Measurements from ENCODE around the gene AGO3.

DNA sequence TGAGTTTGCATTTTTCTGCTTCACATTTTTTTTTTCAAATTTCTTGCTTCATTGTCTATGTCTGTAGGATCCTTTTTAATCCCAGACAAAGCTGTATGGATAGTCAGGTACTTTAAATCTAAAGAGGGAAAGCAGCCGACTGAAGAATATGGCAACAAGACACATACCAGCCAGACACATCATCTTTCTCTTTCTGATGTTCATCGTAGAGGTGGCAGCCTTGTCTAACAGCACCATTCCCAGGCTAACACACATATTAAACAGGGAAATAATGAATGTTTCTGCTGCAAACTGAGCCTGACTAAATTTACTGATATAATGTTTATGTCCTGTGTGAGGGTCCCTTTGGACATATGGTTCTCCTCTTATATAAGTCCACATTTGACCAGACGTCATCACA, 149.3 kb downstream of the AGO3 start:
- TF ChIP-seq, protein P1, sequence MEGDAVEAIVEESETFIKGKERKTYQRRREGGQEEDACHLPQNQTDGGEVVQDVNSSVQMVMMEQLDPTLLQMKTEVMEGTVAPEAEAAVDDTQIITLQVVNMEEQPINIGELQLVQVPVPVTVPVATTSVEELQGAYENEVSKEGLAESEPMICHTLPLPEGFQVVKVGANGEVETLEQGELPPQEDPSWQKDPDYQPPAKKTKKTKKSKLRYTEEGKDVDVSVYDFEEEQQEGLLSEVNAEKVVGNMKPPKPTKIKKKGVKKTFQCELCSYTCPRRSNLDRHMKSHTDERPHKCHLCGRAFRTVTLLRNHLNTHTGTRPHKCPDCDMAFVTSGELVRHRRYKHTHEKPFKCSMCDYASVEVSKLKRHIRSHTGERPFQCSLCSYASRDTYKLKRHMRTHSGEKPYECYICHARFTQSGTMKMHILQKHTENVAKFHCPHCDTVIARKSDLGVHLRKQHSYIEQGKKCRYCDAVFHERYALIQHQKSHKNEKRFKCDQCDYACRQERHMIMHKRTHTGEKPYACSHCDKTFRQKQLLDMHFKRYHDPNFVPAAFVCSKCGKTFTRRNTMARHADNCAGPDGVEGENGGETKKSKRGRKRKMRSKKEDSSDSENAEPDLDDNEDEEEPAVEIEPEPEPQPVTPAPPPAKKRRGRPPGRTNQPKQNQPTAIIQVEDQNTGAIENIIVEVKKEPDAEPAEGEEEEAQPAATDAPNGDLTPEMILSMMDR (conservative IDR thresholded peaks at IDR 0.05): no peak
- no peak for TF ChIP-seq EZH2 (IDR thresholded peaks at IDR 0.05; ENCODE audit: low read depth)
